HUES6 (cell line): ENCODE measurements around the gene ARHGEF4.

ENCODE experiments used
- H3K27ac ChIP-seq: 2 replicates; pipeline ENCODE4 v1.7.0; 2013; ENCODE audit warnings: low read depth, mild to moderate bottlenecking, low read length, inconsistent platforms
- H3K27me3 ChIP-seq: 2 replicates; pipeline ENCODE4 v1.6.1; 2013; ENCODE audit warnings: low read length; ENCODE audit not compliant: control insufficient read depth, insufficient read depth
- H3K36me3 ChIP-seq: 2 replicates; pipeline ENCODE4 v1.6.1; 2013; ENCODE audit warnings: low read length; ENCODE audit not compliant: control insufficient read depth, insufficient read depth
- H3K4me1 ChIP-seq: 2 replicates; pipeline ENCODE4 v1.6.1; 2013; ENCODE audit warnings: low read length; ENCODE audit not compliant: control insufficient read depth, insufficient read depth
- H3K4me3 ChIP-seq: 2 replicates; pipeline ENCODE4 v1.5.1; 2013; ENCODE audit warnings: low read depth, low read length
- H3K9ac ChIP-seq: one replicate; pipeline ENCODE4 v1.6.1; 2013; ENCODE audit warnings: mild to moderate bottlenecking, low read length
- H3K9me3 ChIP-seq: 2 replicates; pipeline ENCODE4 v1.6.1; 2013; ENCODE audit warnings: low read depth, low read length; ENCODE audit not compliant: control insufficient read depth, insufficient read depth

ARHGEF4 gene

DNA sequence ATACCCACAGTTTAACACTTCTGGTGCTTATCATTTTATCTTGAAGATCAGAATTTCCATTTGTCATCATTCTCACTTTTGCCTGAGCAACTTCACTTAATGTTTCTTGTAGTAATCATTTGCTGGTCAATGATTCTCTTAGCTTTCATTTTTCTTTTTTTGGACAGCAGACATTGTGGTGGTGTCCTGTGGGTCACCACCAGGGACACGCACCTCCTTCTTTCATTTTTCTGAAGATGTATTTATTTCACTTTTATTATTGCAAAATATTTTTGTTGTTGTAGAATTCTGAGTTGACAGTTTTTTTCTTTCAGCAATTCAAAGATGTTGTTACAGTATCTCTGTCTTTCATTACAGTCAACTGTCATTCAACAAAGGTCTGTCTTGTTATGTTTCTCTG lies 172.3 kb downstream of the ARHGEF4 start:
- H3K4me3 ChIP-seq, result no peak overlapping the region
- H3K27ac ChIP-seq, result no peak overlapping the region

DNA sequence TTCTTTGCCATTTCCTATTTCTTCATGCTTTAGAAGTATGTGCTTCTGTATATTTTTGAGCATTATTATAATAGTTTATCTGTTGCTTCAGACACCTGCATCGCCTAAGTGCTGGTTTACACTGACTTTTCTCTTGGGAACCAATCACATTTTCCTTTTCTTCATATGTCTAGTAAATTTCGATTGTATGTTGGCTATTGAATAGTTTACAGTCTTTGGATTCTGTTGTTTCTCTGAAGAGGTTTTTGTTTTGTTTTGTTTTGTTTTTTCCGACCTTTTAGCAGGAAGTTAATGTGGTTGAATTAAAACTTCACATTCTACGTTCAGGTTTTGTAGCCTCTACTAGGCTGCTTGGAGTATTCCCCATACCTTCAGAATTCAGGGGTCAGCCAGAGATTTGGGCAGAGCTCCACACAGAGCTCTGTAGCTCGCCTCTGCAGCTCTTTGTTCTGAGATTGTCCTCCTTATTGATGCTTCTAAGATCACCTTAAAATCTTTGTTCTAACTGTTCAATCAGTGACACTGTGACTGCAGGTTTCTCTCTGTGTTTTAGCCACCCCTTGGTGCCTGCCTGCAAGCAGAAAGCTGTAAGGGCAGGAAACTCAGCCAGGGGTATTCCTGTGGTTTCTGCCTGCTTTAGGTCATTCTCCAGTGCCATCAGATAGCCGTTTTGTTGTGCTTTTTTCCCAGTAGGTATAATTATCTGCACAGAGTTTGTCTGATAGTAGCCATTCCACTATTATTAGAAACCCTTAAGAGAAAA lies 173.2 kb downstream of the ARHGEF4 start:
- no peak overlapping the region for H3K27ac ChIP-seq
- H3K9me3 ChIP-seq, result no peaks in the 10 kb centered on the region
- H3K9ac ChIP-seq, result no peak overlapping the region
- no peaks in the 10 kb centered on the region for H3K27me3 ChIP-seq
- no peaks in the 10 kb centered on the region for H3K4me1 ChIP-seq
- no peak overlapping the region for H3K4me3 ChIP-seq
- no peaks in the 10 kb centered on the region for H3K36me3 ChIP-seq

More for the DNA sequence above, 172.3 kb downstream of the ARHGEF4 start:
- H3K9me3 ChIP-seq, result no peaks in the 10 kb centered on the region
- H3K27me3 ChIP-seq, result no peaks in the 10 kb centered on the region
- no peaks in the 10 kb centered on the region for H3K36me3 ChIP-seq
- no peaks in the 10 kb centered on the region for H3K4me1 ChIP-seq
- H3K9ac ChIP-seq, result no peak overlapping the region

DNA sequence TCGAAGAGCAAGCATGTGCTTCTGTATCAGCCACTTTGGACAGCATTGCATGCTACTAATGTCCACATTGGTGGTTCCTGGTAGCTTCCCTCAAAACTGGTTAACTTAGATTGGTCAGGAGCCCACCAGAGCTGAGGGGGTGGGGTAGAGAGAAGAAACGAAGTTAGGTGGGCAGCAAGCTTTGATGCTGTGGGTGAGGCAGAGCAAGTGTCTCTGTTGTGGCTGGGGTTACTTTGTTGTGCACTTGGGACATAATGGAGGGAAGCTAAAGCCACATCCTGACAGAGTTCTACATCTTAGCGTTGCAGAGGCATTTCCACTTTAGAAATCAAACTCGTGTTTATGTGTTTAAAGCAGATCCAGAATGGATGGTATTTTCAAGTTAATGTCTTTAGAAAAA lies 173.9 kb downstream of the ARHGEF4 start:
- no peaks in the 10 kb centered on the region for H3K36me3 ChIP-seq
- no peaks in the 10 kb centered on the region for H3K4me1 ChIP-seq
- no peak overlapping the region for H3K27ac ChIP-seq
- H3K9me3 ChIP-seq, result no peaks in the 10 kb centered on the region
- no peak overlapping the region for H3K9ac ChIP-seq
- H3K27me3 ChIP-seq, result no peaks in the 10 kb centered on the region
- no peak overlapping the region for H3K4me3 ChIP-seq

DNA sequence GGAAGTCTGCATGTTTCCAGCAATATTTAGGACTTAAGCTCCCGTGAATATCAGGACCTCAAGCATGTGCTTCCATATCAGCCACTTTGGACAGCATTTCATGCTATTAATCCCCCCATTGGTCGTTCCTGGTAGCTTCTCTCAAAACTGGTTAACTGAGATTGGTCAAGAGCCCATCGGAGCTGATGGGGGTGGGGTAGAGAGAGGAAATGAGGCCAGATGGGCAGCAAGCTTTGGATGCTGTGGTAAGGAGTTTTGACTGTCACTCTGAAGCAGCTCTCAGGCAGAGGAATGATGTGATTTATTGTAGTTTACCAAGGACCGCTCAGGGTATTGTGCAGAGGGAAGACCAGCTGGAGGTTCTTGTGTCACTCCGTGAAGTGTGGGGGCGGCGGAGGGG lies 174.8 kb downstream of the ARHGEF4 start:
- Histone ChIP-seq H3K9me3 (no peaks in the 10 kb centered on the region), H3K27me3 (no peaks in the 10 kb centered on the region), H3K27ac (no peak overlapping the region)

DNA sequence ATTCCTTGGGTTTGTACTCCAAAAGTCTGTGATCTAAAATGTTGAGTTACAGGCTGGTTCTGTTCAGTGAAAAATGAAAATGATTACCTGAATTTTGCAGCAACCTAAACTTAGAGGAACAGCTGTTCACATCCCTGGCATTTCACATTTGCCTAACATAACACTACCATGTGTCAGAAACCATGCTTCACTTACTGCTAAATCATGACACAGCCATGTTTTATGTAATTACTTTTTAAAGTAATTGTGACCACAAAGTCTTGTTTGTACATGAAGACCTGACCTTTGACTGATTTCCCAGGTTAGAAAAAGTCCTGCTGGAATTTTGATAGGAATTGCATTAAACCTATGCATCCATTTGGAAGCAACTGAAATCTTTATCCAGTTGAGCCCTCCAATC lies 177.4 kb downstream of the ARHGEF4 start:
- H3K27ac ChIP-seq, result no peak overlapping the region
- no peaks in the 10 kb centered on the region for H3K9me3 ChIP-seq
- no peaks in the 10 kb centered on the region for H3K36me3 ChIP-seq
- H3K4me1 ChIP-seq, result peaks cover 6% of the 10 kb centered on the region
- no peaks in the 10 kb centered on the region for H3K27me3 ChIP-seq
- no peak overlapping the region for H3K4me3 ChIP-seq
- H3K9ac ChIP-seq, result no peak overlapping the region

More for the DNA sequence above, 174.8 kb downstream of the ARHGEF4 start:
- H3K4me3 ChIP-seq, result no peak overlapping the region
- H3K36me3 ChIP-seq, result no peaks in the 10 kb centered on the region
- no peak overlapping the region for H3K9ac ChIP-seq
- H3K4me1 ChIP-seq, result no peaks in the 10 kb centered on the region

DNA sequence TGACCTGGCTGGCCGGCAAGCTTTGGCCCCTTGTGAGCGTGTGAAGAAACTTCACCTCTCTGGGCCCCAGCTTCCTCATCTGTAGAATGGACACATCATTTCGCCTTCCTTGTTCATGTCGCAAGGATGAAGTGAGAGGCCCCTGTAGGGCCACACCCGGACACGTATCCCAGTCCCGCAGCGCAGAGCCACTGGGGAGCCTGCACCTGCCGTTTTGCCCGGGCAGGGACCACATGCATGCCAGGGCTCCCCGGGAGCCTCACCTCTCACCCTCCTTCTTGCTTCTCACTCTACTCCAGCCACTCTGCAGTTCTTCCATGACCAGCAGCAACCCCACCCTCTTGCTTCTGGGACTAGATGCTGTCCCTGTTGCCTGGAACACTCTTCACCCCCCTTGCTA lies 179.1 kb downstream of the ARHGEF4 start:
- no peaks in the 10 kb centered on the region for H3K27me3 ChIP-seq
- H3K9ac ChIP-seq, result no peak overlapping the region
- H3K4me3 ChIP-seq, result no peak overlapping the region
- no peaks in the 10 kb centered on the region for H3K9me3 ChIP-seq
- H3K36me3 ChIP-seq, result no peaks in the 10 kb centered on the region
- H3K27ac ChIP-seq, result no peak overlapping the region
- peaks cover 6% of the 10 kb centered on the region for H3K4me1 ChIP-seq

DNA sequence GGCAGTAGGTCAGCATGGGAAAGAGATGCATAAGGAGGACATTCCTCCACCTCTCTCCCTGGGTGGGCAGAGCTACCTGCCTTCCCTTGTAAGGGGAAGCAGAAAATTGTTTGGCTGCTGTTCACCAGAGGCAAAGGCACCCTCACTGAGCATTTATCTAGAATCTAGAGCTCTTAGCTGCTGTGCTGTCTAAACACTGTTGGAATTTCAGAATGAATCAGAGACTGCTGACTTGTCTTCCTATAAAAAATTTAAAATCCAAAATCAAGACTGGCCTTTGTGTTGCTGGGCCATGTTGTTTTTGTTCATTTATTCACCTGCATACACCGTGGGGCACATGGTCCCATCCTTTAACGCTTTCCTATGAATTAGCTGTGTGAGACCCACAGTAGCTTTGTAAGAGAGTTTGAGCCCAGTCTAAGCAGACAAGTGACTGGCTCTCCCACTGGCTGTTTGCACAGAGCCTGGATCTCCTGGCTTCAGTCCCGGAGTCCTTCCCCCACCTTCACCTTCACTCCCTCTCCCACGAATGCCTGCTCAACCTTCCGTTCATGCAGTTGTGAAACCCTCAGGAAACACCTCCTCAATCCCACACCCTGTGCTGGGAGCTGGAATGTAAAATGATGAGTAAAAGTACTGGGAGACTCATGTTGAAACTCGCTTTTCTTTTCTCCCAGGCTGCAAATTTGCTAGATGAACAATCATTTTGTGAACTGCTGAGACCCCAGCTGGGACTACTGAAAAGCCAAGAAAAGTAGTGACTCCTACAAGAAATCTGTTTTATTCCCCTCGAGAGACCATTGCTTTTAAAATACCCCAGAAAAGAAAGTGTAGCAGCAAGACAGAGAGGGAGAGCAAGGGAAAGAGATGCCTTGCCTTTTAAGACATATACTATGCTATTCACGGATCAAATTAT lies 180.4 kb downstream of the ARHGEF4 start:
- Histone ChIP-seq H3K9ac (no peak overlapping the region), H3K27me3 (no peaks in the 10 kb centered on the region), H3K36me3 (no peaks in the 10 kb centered on the region), H3K27ac (no peak overlapping the region), H3K4me1 (peaks cover 6% of the 10 kb centered on the region), H3K9me3 (no peaks in the 10 kb centered on the region), H3K4me3 (no peak overlapping the region)

DNA sequence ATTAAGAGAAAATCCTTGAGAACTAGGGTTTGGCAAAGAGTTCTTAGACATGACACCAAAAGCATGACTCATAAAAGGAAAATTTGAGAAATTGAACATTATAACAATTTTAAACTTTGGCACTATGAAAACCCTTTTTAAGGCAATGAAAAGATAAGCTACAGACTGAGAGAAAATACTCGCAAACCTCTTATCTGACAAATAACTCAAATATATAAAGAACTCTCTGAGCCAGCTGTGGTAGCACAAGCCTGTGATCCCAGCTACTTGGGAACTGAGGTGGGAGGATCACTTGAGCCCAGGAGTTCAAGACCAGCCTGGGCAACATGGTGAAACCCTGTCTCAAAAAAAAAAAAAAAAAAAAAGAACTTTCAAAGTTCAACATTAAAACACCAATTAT lies 186.0 kb downstream of the ARHGEF4 start:
- Histone ChIP-seq H3K9ac (no peak overlapping the region), H3K36me3 (no peaks in the 10 kb centered on the region), H3K4me3 (no peak overlapping the region), H3K4me1 (no peaks in the 10 kb centered on the region), H3K27me3 (no peaks in the 10 kb centered on the region), H3K9me3 (peaks cover 4% of the 10 kb centered on the region; the same call in 1 of the 2 replicates), H3K27ac (no peak overlapping the region)

DNA sequence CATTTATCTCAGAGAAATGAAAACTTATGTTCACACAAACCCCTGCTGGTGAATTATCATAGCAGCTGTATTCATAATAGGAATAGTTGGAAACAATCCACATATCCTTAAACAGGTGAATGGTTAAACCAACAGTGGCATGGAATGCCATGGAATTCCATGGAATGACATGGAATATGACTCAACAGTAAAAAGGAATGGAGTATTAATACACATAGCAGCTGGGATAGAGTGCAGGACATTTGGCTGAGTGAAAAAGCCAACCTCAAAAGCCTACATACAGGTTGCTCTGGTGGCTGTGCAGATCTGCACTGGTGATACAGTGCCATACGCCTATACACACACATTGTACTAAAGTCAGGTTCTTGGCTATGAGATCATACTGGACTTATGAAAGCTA lies 187.0 kb downstream of the ARHGEF4 start:
- Histone ChIP-seq H3K9me3 (peaks cover 4% of the 10 kb centered on the region; the same call in 1 of the 2 replicates), H3K27me3 (no peaks in the 10 kb centered on the region), H3K9ac (no peak overlapping the region), H3K4me3 (no peak overlapping the region), H3K27ac (no peak overlapping the region), H3K4me1 (no peaks in the 10 kb centered on the region), H3K36me3 (no peaks in the 10 kb centered on the region)

DNA sequence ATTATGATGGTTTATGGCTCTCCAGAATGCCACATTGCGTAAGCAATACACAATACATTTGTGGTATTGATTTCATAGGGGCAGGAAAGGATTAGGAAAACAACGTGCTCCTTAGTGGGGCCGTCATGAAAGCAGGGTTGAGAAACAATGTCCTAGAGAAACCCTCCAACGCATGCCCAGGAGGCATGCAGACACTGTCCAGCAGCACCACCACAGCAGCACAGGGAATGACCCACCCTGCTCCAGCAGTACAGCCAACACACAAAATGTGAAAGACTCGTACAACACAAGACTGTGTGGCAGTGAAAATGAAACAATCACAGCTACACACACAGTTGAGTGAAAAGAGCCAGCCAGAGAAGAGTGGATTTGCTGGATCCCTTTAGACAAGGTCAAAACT lies 190.2 kb downstream of the ARHGEF4 start:
- Histone ChIP-seq H3K9me3 (peaks cover 4% of the 10 kb centered on the region; the same call in 1 of the 2 replicates), H3K9ac (no peak overlapping the region), H3K36me3 (no peaks in the 10 kb centered on the region), H3K4me3 (no peak overlapping the region), H3K4me1 (no peaks in the 10 kb centered on the region), H3K27me3 (peaks cover 3% of the 10 kb centered on the region; the same call in 1 of the 2 replicates), H3K27ac (no peak overlapping the region)
